HEK293T (cell line): Measurements from ENCODE around the gene ZNF33A.

ENCODE experiments used
- L3MBTL2 ChIP-seq: fragments of 450-650 bp; conservative IDR thresholded peaks from 2 replicates; pipeline ENCODE4 v1.6.1; 2016; ENCODE audit warnings: mild to moderate bottlenecking
- SUZ12 ChIP-seq: fragments of 450-650 bp; IDR thresholded peaks from 2 replicates; pipeline ENCODE4 v1.6.1; 2016; ENCODE audit warnings: mild to moderate bottlenecking

DNA sequence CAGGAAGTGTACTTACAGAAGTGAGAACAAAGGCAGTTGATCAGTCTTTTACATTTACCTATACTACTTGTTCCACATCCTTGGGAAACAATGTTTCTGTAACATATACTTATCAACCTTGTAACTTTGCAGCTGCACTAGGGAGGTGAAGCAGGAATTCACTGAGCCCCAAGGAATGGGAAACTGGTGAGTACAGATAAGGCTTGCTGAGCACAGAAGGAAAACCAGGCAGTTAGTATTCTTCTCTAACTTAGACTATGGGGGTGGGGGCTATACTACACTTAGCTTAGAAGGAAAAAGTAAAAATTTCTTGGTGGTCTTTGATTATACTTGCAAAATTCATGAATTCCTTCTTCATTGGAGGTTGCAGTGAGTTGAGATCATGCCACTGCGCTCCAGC lies 6.9 kb upstream of the ZNF33A start:
- TF ChIP-seq SUZ12 (no peak), L3MBTL2 (no peak)
